ENCODE data around the gene SBSN.

The SBSN gene

DNA sequence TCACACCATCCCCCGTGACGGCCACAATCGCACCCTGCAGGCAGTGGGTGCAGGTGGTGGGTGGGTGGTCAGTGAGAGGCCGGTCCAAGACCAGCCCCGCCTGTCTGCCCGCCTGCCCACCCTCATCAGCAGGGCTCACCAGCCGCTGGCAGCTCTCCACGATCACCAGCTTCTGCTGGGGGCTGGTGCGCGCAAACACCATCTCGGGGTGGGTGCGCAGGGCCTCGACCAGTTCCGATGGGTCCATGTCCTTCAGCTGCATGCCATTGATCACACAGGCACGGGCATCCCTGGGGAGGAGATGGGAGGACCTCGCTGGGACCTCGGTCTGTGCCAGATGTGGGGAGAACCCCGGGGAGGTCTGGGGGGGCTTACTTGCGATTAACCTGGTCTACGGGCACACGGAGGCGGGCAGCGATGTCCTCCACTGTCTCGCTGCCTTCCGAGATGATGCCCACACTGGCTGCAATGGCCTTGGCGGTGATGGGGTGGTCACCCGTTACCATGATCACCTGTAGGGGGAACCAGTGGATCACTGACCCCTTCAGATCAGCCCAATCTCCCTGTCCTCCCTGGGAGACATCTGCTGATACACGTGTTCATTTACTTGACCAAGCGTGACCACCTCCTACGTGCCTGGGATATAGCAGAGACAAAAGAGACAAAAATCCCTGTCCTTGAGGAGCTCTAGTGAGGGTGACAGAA, 27.3 kb upstream of the SBSN start:
- DNase-seq (ENCODE audit: low spot score): peak; percentile 72

DNA sequence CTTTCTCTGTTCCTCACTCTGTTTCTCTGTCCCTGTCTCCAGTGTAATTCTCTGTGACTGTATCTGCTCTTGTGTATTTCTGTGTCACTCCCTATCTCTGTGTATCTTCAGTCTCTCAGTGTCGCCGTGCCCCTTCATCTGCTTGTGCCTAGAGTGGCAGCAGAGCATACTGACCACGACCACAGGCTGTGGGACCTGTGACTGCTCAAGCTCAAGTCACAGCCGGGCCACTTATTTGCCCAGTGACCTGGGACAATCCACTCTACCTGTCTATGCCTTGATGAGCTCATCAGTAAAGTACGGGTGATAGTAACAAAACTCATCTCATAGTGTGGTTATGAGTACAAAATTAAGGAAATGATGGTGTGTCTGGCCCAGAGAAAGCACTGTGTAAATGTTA, 26.0 kb upstream of the SBSN start:
- no peak for DNase-seq (ENCODE audit: low spot score)

DNA sequence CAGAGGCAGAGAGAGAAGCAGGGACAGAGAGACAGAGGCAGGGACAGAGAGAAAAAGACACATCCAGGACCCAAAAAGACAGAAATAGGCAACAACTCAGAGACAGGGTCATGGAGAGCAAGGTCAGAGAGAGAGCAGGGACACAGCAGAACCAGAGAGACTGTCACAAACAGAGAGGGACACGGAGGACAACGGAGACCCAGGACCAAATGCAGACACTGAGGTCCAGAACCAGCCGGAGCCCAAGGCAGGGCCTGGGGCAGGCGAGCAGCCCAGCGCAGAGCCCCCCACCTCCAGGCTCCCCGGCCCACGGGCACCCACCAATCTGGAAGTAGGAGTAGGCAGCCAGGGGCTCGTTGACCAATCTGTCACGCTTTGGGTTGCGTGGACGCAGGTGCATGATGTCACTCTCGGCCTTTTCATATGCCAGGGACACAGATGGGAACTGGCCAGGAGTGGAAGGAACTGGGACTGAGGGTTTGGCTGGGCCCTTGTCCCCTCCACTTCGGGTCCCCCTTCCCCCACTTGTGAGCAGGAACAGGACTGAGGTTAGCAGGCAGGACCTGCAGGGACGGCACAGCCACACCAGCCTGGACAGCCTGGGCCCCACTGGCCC, 25.4 kb upstream of the SBSN start:
- DNase-seq (ENCODE audit: low spot score): no peak

DNA sequence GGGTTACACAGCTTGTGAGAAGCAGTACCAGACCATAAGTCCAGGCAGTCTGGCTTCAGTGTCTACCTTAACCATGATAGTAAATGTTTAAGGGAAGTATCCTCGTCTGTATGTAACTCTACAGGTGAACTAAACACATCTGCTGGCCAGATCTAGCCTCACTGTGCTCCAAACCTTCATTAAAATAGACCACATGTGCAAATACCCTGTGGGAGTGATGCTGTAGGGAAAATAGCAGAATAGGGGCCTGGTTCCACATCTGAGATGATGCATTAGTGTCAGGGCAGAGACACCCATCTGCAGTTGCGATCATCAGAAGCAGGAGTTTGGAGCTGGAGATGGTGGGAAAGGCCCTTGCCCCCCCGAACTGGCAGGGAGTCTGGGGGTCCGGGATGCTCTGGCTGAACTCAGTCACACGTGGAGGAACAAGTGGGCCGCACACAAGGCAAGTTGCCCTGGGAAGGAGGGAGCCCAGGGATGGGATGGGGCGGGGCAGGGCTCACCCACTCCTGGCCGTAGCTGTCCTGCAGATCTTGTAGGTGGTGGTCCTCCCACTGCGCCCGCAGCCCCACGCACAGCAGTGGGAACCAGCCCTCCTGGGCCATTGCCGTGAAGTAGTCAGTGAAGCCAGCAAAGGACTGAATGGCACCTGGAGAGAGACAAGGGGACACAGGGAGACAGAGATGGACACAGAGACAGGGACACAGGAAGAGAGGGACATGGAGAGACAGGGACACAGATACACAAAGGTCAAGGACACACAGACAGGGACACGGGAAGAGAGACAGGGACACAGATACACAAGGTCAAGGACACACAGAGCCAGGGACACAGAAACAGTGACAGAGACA, 24.6 kb upstream of the SBSN start:
- no peak for DNase-seq (ENCODE audit: low spot score)

DNA sequence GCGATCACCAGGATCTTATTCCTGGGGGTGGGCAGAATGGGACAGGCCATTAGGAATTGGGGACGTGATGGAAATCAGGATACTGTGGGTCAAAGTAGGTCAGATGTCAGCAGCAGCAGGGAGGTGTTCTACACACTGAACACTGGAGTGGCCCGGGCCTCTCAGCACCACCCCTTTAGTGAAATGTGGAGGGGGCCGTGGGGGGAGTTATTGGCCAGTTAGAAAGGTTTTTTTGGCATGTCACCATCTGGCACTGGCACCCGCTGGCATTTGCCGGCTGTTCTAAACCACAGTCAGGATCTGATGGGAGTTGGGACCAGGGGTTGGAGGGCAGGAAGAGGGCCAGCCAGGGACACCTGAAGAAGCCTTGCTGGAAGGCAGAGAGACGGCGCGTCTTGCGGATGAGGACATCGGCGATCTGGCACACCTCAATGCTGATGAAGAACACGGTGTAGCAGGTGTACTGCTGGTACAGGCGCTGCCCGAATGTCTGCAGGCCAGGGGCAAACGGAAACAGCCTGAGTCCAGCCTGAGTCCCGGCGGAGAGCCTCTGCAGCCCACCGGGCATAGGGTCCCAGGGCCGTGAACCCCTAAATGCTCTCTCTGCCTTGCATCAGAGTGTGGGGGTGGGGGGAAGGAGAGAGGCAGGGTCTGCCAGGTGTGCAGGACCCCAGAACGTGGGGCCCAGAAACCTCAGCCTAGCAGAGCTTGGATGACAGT, 23.1 kb upstream of the SBSN start:
- no peak for DNase-seq (ENCODE audit: low spot score)

DNA sequence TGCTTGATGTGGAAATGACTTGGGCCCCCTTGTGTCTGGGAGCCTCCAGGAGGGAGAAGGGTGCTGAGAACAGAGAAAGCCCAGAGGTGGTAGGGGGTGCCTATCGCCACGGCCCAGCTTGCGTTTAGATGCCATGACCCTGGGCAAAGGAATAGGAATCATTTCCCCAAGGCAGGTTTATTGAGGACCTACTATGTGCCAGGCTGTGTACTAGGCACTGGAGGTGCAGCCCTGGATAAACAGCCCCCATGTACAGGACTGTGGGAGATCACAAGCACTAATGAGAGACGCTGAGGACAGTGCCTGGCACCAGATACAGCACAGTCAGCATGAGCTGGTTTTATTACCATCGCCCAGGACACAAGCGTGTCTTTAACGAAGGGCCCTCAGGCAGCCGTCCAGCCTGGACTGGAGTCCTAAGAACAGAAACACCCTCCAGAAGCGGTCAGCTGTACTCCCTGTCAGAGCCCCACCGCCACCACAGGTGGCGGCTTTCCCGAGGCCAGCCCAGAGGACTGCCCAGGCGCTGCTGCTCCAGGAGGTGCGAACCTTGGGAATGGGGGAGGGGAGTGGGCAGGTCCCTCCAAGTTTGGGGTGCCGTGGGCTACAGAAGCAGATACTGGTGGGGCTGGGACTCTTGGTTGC, 21.9 kb upstream of the SBSN start:
- no peak for DNase-seq (ENCODE audit: low spot score)

DNA sequence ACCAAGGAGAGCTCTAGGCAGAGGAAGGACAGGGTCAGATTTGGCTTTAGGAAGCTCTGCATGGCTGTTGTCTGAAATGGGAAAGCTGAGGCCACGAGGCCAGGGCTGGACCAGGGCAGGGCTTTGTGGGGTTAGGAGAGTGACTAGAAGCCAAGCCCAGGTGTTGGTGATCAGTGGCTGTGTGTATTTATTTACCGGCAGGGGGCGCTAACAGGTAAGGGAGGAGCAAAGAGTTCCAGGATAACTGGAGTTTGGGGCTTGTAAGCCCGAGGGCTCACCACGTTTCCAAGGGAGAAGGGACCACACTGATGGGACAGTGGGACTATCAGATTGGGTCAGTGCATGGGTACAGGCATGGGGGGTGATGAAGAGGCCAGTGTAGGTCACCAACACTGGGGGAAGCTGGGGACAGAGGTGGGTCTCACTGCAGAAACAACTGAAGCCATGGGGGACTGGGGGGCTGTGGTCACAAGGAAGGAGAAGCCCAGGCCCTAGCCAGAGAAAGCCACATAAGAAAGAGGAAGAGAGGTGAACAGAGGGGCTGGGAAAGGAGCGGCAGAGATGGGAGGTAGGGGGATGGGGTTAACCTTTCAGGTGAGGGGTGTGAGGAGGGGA, 21.2 kb upstream of the SBSN start:
- DNase-seq (ENCODE audit: low spot score): peak; percentile 79

DNA sequence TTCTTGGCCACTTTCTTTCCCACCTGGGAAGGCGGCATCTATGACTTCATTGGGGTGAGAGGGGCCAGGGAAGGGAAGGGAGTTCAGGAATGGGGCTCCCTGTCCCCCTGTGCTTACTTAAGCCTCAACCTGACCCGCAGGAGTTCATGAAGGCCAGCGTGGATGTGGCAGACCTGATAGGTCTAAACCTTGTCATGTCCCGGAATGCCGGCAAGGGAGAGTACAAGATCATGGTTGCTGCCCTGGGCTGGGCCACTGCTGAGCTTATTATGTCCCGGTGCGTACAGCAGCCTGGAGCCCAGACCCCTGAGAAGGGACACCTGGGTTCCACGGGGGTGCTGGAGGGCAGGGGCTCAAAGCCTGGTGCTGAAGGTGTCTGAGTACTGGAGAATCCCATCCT, 18.4 kb upstream of the SBSN start:
- DNase-seq (ENCODE audit: low spot score): no peak

DNA sequence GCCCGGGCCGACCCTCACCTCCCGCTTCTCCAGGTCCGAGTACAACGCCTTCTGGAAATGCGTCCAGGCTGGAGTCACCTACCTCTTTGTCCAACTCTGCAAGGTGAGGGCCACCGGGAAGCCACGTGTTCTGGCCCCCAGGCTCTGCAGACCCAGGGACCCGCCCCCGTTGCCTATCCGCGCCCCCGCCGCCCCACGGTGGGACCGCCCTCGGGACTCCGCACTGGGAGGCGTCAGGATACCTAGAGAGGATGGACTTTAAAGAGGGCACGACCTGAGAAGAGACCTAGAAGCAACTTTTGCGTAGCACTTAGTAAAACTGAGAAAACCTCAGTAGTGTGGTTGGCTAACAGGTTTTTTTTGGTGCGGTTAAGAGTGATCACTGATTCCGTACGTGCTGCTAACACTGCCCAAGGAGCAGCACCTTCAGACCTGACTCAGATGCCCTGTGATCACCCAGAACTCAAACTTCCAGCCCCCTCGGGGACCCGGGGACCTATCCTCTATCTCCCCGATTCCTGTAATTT, 17.8 kb upstream of the SBSN start:
- peak; percentile 70 for DNase-seq (ENCODE audit: low spot score)

DNA sequence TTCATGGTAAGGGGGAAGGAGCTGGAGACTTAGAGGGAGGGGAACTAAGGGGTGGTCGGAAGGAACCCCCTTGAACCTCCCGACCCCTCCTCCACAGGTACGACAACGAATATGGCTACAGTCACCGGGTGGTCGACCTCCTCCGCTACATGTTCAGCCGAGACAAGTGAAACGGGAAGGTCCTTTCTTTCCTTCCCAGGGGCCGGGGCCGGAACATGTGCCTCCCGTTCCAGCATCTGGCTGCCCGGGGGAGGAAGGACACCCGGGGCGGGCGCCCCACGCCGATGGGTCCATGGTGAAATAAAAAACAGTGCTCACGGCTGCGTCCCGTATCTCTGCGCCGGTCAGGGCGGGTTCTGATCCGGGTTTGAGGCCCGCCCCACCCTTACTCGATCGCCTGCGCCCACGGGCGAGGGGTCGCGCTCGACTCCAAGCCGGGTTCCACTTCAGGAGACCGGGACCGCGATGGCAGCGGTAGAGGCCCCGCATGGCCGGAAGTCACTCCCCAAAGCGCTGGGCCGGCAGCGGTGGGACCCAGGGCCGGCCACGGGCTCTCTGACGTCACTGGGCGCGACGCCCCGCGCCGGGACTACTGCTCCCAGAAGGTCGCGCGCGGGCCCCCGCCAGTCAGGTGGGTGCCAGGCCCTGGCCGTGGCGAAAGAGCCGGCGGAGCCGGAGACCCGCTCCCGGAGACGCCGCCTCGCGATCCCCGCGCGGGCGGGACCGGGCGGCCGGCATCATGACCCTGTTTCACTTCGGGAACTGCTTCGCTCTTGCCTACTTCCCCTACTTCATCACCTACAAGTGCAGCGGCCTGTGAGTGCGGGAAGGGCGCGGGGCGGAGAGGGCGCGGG, 17.1 kb upstream of the SBSN start, which contains the start of gene TMEM147:
Gene TMEM147, plus strand, starts transcription at position 626 of the 854 bp plus-strand sequence. Its CDS starts 114 bp downstream, at position 740.
- peak; percentile 100 for DNase-seq (ENCODE audit: low spot score)

DNA sequence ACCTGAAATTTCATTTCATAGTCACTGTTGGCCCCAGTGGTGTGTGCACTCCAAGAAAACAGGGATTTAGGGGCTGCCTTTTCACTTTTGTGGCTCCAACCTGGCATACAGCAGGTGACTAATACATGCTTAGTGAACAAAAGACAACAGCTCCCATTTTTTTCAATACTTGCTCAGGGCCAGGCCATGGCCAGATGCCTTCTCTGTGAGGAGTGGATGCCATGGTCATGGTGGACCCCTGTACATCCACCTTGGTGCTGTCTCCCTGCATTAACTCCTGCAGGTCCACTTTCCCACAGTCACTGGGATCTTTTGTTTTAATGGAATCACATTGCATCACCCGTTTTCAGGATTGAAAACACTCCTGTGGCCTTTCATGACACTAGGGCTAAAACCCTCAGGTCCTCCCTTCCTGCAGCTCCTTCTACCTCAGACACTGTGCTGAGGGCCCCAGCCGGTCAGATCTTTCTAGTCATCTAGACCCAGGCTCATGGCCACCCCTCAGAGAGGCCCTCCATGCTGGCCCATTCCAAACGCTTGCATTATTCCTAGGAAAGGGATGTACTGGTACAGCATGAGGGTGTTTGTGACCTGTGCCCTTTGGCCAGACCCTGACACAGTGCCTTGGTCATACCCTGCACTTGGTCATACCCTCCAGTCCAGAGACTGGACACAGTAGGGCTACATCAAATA, 16.1 kb upstream of the SBSN start:
- DNase-seq (ENCODE audit: low spot score): no peak

DNA sequence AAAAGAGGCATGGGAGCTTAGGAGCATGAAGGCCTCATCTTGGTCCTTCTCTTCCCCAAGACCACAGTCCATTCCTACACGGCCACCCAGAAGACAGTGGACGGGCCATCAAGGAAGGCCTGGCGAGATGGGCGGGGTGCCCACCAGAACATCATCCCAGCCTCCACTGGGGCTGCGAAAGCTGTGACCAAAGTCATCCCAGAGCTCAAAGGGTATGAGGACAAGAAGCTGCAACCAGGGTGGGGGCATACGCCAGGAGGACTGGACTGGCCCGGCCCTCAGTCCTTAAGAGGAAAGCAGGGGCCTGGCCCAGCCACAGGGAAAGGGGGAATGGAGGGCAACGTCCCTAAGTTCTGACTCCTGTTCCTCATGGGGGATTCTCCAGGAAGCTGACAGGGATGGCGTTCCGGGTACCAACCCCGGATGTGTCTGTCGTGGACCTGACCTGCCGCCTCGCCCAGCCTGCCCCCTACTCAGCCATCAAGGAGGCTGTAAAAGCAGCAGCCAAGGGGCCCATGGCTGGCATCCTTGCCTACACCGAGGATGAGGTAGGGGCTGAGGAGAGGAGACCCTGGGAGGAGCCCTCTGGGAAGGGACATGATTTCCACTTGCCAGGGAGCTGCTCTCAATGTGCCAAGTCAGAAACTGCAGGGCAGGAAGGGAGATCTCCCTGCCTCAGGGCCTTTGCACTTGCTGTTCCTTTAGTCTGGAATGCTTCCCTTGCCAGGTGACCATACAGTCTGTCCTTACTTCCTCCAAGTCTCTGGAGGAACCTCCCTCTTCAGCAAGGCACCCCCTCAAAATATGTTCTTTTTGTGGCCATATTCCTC, 15.4 kb upstream of the SBSN start:
- no peak for DNase-seq (ENCODE audit: low spot score)

DNA sequence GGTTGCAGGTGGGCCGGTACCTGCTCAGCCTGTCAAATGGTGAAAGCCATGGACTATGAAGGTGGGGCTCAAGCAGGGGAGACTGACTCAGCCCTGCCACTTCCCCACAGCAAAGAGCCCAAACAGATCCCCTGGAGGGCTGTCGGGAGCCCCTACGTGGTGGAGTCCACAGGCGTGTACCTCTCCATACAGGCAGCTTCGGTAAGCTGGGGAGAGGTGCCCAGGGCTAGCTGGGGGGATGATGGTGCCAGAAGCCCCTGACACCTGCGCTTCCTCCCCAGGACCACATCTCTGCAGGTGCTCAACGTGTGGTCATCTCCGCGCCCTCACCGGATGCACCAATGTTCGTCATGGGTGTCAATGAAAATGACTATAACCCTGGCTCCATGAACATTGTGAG, 14.1 kb upstream of the SBSN start:
- no peak for DNase-seq (ENCODE audit: low spot score)

DNA sequence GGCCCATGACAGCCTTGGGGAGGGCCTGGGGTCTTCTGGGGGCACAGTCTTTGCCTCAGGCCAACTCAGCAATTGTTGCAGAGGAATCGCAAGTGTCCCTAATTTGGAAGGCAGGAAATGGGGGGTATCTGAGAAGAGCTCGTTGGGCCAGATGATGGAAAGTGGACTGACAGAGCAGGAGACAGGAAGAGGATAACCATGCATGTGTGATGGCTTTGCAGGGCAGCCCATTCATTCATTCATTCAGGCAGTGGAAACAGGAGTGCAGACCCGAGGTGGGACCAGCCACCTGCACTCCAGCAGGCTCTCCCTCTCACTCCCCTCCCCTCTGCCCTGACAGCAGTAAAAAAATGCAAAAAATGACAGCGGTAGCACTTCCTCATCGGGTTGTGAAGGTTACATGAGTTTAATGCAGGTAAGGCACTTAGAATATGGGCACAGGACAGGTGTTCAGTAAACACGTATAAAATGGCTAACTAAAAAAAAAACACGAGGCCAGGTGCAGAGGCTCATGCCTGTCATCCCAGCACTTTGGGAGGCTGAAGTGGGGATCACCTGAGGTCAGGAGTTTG, 12.3 kb upstream of the SBSN start:
- no peak for DNase-seq (ENCODE audit: low spot score)

DNA sequence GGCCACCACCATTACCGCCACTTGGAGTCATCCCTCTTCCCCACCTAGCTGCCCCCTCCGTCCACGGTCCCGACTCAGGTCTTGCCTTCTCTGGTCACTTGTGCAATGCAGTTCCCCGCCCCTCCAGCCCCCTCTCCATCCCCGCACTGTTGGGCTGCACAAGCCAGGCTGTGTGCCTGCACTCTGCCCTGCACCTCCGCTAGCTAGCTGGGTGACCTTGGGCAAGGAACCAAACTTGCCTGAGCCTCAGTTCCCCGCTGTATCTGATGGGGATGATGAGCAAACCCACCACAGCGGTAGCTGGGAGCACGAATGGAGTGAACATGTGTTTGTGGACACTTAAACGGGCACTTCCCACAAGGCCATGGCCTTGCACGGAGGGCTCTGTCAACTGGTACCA, 11.7 kb upstream of the SBSN start:
- DNase-seq (ENCODE audit: low spot score): no peak

DNA sequence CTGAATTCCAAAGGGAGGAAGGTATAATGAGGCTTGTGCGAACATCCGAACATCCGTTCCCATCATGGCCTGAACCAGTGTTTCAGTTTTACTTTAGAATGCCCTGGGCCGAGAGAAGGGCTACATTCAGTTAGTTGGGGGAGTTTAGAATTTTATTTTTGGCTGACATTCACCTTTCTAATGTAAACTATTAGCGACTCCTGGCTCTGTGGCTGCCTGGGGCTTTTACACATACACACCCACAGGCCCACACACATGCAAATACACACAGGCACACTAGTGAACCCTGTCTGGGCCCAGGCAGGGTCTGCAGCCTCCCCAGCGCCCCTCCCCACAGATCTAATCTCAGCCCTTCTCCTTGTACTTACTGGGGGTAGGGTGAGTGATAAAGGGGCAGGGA, 11.2 kb upstream of the SBSN start:
- DNase-seq (ENCODE audit: low spot score): no peak

DNA sequence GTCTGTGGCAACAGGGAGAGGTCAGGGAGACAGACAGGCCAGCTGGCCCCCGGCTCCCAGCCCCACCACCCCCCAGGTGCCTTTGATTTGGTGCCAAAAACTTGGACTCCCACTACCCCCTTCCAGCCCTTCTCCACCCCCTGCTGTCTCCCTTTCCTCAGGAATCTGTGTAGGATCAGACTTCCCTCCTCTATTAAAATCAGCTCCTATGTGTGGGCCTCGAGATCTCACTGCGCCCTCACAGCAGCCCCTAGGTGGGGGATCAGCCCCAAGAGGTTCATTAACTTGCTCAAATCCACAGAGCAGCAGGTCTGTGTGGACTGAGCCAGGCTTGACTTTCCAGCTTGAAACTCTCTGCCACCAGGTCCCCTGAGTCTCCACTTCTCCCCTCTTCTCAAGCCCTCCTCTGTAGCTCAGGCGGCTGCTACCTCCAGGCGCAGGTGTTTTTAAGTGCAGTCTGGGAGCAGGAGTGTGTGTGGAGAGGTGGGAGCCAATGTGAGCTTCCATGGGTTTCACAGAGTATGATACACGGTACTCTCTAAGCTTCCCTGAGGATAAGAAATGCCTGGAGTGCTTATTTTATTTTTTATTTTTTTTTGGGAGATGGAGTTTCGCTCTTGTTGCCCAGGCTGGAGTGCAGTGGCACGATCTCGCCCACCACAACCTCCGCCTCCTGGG, 6.8 kb upstream of the SBSN start:
- DNase-seq (ENCODE audit: low spot score): no peak
